ENCODE results near the gene SPNS2.

Gene SPNS2

DNA sequence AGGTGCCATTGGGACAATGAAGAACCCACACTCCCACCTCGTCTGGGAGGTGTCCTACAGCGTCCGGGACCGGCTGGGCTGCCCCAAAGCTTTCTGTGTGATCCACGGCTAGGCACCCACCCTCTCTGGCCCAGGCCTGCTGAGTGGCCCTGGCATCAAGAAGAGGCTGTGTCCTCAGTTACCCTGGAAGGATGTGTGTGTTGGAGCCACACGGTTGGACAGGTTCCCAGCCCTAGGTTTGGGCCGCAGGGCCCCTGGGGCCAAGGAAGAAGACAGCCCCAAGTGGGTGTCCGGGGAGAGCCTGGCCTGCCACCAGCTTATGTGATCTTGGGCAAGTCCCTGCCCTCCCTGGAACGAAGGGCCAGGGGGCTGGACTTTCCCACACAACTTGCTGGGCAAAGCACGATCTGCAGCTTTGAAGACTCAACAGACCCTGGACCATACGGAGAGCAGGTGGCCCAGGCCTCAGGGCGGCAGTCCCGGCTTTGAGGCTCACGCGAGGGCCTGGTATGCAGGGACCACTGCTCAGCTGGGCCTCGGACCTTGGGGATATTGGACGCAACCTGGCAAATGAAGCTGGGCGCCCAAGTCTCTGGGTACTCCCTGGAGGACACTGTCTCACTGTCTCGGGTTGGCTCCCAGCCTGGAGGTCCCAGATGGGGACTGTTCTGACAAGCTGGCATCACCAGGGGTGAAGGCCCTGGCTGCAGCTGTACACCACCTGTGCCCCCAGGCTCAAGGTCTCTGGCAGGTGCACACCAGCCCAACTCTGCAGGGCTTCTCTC lies 39.0 kb downstream of the SPNS2 start:
- DNase-seq (ENCODE audit: low spot score): no peak

DNA sequence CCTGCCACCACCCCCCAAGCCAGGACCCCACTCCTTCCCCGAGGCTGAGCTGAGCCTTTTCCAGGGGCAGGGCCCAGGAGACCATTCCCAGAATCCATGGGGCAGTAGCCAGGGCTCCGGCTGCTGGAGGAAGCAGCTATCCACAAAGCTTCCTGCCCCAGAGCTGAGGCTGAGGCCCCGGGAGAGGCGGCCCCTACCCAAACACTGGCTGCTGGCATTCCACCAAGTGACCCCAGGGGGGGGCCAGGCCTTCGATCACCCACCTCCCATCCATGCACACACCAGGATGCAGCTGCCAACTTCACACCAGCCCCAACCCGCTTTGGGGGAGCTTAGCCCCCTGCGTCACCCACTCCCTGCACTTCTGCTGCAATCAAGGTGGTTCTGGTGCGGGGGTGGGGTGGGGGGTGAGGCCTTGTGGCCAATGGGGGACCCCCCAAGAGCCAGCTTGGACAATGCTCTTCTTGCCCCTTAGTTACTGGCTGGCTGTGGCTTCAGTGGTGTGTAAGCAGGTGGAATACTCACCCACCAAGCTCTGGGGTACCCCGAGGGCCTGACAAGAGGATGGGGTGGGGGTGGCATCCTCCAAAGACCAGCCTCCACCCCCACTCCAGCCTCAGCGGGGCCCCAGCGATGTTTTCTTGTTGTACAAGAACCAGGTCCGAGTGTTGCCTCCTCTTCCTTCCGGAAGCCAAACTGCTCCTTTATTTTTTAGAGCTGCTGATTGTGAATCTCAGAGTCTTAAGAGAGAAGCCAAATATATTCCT lies 39.7 kb downstream of the SPNS2 start:
- DNase-seq (ENCODE audit: low spot score): no peak

DNA sequence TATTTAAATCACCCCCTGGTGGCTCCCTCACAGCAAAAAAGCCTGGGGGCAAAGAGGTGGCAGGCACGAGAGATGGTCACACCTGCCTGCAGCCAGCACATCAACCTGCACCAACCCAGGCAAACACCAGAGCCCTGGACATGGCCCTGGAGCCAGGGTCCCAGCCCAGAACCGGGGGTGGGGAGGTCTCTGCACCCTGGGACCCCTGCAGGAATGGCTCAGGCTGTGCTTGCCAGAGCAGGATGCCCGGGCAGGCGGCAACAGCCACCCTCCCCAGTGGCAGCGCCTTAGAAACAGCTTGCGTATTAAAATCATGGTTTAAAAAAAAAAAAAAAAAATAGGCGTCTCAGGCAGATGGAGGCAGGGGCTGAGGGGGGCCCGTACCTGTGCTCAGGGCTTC lies 40.3 kb downstream of the SPNS2 start:
- no peak for DNase-seq (ENCODE audit: low spot score)

DNA sequence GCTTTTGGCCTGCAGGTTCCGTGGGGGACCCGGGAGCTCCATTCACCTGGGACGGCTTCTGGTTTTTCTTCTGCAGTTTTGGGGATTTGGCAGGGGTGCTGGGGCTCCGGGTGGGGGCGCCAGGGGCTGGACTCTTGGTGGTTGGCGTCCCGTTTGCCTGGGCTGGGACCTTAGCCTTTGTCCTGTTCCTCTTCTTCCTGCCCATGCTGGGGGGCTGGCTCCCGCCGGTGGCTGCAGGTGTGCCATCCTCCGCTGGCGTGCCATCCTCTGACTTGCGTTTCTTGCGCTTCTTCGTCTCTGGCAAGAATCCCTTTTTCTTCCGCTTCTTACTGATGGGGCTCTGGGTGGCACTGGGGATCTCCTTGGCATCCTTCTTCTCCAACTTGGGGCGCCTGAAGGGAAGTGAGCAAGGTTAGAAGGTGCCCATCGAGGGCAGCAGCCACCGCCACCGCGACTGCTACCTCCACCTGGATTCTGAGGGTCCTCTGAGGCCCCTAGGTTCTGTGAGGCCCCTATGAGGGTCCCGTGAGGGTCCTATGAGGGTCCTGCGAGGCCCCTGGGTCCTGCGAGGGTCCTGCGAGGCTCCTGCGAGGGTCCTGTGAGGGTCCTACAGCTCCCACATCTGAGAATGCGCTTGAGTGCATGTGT lies 41.0 kb downstream of the SPNS2 start:
- no peak for DNase-seq (ENCODE audit: low spot score)

DNA sequence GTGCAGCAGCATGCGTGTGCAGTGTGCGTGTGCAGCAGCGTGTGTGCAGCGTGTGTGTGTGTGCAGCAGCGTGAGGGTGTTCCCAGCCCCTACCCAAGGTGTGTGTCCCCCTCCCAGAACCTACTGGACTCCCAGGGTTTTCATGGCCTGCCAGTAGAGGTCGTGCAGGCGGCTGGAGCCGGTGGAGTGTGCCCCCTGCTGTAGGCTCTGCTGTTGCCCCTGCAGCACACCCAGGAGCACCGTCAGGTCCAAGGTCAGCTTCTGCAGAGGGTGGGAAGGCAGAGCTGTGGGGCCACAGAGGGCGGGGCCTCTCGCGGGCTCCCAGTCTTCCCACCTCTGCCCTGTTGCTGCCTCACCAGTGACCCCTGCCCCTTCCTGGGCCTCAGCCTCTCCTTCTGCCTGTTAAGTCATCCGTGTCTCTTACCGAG lies 41.6 kb downstream of the SPNS2 start:
- DNase-seq (ENCODE audit: low spot score): no peak

DNA sequence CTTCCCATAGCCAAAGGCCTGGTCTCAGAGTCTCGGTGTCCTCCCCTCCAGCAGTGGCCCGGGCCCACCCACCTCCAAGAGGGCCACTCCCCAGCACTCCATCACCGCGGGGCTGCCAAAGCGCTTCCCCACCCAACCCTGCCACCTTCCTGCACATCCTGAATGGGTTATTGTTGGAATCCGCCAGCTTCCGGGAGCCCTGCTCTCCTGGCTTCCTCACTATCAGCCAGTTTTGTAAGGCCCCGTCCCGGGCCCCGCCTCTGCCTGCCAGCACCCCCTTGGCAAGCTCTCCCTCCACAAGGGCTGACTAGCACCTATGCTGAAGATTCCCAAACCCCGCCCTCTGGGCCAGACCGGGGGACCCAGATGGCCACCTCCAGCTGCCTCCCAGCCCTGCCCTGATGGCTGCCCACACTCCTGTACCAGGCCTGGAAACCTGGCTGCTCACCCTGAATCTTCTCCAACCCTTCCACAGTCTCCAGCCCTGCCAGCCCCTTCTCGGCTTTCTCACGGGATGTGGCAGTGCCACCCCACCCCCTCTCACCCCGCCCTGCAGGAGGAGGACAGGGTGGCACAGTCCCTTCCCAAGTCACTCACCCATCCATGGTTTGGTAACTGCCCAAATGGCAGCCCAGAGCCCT lies 42.1 kb downstream of the SPNS2 start:
- no peak for DNase-seq (ENCODE audit: low spot score)

DNA sequence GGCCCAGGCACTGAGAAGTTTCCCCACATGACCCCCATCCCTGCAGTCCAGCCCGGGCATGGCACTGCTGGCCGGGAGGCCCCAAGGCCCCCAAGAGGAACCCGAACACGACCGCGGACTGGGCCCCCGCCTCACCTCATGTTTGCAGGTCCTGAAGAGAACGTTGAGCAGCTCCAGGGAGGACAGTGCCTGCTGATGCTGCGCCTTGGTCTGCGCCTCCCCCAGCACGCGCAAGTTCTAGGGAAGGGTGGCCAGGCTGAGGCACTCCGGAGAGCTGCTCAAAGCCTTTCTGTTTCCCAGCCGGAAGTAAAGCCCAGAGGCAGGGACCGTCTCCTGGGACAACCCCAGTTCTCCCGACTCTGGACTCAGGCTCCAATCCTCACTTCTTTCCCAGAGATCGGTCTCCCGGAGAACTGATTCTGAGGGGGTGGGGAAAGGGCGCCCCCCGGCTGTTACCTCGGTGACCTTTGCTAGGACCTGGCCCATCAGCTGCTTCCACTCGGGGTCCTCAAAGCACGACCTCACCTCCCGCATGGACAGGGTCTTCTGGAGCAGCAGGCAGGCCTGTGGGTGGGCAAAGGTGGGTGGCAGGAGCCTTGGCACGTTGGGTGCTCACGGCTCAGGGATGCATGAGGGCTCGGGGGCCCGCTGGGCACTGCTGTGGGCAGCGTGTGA lies 42.8 kb downstream of the SPNS2 start:
- DNase-seq (ENCODE audit: low spot score): no peak

DNA sequence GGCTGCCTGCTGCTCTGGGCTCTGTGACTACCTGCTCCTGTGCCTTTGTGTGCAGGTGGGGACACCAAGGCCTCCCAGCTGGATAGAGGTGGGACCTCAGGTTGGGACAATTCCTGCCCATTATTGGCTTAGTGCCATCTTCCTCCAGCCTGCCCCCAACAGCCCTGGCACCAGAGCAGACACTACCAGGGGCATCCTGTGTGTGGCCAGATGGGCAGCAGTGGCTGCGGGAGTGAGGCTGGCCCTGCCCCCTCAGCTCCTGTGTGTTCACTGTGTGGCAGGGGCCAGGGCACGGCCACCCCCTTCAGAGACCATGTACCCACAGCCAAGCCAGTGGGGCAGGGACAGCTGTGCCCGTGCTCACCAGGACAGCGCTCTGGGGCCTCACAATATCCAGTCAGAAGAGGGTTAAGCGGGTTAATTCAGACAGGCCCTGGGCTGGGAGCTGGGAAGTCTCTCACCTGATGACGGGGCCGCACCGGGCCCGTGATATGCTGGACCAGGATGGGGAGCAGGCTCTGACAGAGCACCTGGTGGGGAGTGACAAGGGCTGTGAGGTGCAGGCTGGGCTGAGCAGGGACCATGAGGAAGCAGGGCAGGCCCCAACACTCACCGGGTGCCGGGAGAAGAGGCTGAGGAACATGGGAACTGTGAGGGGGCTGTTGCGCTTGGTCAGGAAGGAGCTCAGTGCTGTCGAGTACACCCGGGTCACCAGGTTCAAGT lies 43.5 kb downstream of the SPNS2 start:
- DNase-seq (ENCODE audit: low spot score): no peak

DNA sequence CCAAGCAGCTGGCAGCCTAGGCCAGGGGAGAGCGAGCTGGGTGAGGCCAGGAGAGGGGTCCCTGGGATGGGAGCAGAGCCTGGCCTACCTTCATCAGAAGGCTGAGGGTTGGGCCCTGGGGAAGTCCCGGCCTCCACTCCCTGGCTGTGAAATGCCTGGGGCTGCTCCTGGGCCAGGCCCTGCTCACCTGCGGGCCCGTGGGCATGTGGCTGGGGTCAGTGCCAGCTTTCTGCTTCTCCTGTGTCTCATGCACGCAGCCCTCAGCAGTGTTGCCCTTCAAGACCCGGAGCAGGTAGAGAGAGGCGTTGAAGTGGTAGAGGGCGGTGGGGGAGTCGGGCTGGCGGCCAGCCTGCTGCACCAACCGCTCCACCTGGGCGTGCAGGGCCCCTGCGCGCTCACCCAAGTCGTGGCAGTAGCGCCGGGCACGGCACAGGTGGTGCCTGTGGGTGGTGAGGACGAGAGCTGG lies 44.1 kb downstream of the SPNS2 start:
- no peak for DNase-seq (ENCODE audit: low spot score)

DNA sequence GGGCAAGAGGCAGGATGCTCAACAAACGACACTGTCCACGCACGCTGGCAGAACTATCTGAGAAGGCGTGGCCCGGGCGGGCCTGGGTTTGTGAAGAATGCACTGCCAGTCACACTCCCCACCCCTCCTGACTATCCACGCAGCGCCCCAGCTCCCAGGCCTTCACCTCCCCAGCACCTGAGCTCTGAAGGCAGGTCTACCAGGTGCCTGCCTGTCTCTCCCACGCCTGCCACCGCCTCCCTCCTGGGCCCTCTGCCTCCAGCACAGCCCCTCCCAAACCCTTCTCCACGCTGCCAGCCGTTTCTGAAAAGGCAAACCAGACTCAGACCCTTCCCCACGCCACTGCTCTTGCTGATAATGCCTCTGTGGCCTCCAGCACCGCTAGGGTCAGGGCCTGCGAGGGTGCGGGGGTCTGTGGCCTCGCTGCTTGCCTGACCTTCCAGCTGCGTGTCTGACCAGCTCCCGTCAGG lies 44.9 kb downstream of the SPNS2 start:
- no peak for DNase-seq (ENCODE audit: low spot score)

DNA sequence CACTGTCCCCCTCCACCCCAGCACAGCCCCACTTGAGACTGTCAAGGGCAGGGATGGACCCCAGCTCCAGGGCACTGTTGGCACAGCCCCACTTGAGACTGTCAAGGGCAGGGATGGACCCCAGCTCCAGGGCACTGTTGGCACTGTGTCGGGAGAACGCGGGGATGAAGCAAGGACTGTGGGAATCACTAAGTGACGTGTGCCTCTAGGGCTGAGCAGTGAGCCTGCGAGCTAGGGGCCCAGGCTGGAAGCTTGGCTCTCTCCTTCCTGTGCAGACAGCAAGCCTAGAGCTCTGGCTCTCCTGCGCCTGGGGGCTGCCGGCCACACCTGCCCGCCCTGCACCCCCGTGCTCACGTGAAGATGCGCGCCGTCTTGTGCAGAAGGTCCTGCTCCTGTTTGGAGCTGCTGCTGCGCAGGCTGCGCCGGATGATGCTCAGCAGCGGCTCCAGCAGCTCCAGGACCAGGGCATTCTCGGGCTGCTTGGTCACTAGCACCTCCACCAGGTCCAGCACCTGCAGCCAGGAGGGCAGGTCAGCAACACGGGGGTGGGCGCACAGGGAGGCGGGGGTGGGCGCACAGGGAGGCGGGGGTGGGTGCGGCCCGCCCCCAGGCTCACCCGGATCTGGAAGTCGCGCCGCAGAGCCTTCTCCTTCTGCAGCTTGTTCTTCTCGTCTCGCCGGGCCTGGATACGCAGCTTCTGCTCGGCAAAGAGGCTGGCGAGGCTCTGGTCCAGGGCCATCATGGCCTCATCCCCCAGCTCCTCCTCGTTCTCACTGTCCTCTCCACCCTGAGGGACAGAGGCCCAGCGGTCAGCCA lies 45.7 kb downstream of the SPNS2 start:
- no peak for DNase-seq (ENCODE audit: low spot score)

DNA sequence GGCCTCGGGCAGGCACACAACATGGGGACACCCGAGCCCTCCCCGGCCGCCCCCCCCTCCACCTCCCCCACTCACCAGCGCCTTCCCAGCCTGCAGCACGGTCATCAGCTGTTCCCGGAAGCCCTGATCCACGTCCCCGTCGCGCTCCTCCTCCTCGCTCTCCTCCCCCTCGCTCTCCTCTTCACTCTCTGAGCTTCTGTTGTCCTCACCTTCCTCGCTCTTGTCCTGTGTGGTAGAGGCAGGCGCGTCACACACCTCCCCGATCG lies 46.2 kb downstream of the SPNS2 start:
- DNase-seq (ENCODE audit: low spot score): no peak

DNA sequence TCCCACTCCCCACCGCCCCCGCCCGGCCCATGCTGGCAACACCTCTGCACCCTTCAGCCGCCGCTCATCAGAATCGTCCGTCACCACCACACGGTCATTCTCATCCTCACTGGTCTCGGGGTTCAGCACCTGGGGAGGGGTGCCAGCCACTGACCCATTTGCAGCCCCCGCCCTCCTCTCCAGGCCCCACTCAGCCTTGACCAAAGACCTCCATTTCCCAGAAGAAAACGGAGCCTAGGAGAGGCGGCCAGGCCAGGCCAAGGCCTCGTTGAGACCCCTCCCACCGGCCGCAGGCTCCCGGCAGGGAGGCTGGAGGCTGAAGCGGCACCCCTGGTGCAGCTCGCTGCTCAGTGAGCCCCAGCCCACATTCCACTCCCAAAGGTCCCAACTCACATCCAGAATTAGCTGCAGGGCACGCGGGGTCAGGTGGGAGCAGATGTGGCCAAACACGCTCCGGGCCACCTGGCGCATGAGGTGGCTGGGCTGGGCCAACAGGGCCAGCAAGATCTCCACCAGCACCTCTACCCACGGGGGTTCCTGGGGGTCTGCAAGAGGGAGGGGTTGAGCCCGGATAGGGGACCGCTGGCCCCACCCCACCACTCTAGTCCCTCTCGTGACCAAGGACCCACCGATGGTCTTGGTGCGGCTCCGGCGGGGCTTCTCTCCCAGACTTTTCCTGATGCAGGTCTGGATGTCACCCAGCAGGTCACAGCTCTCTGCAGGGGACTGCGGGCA lies 46.7 kb downstream of the SPNS2 start:
- DNase-seq (ENCODE audit: low spot score): no peak

DNA sequence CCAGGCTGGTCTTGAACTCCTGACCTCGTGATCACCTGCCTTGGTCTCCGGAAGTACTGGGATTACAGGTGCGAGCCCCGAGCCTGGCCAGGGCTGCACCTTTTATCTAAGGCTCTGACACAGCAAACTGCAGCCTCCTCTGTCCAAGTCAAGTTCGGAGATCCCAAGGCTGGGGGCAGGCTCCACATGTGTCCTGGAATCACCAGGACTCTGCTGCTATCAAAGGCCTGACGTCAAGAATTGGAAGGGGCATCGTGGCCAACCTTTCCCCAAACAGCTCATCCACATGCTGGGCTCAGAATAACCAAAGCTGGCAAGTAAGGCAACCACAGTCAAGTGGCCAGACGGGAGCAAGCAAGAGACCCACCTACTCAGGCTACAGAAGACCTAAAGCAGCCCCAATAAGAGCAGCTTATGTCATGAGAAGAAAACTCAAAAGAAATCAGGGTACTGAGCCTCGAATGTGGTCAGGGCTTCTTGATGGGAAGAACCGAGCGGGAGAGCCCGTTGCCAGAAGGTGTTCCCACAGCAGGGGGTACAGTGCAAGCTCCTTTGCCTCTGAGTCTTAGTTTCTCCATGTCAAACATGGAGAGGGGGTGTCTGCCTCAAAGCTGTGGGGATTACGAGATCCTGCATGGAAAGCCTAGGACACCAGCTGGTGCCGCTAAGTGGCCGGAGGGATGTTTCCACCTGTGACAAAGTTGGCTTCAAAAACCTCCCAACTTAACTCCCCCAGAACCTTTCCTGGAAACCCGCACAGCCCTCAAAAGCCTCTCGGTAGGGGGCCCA lies 48.6 kb downstream of the SPNS2 start:
- DNase-seq (ENCODE audit: low spot score): no peak

DNA sequence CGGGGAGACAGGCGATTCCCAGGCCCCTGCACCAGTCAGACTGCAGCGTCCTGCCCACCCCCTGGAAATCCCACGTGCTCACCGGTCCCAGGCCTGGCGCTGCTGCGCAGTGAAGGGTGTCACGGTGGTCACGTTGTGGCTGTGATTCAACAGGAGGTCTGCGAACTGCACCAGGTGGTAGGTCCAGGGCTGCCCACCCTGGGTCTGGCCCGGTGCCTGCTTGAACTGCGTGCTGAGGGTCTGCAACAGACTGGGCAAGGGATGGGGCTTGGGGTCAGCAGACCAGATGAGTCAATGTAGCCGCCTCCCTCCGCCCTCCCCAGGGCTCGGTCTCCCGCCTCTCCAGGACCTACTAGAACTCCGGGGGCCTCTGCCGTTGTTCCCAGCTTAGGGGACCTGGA lies 49.4 kb downstream of the SPNS2 start:
- no peak for DNase-seq (ENCODE audit: low spot score)

DNA sequence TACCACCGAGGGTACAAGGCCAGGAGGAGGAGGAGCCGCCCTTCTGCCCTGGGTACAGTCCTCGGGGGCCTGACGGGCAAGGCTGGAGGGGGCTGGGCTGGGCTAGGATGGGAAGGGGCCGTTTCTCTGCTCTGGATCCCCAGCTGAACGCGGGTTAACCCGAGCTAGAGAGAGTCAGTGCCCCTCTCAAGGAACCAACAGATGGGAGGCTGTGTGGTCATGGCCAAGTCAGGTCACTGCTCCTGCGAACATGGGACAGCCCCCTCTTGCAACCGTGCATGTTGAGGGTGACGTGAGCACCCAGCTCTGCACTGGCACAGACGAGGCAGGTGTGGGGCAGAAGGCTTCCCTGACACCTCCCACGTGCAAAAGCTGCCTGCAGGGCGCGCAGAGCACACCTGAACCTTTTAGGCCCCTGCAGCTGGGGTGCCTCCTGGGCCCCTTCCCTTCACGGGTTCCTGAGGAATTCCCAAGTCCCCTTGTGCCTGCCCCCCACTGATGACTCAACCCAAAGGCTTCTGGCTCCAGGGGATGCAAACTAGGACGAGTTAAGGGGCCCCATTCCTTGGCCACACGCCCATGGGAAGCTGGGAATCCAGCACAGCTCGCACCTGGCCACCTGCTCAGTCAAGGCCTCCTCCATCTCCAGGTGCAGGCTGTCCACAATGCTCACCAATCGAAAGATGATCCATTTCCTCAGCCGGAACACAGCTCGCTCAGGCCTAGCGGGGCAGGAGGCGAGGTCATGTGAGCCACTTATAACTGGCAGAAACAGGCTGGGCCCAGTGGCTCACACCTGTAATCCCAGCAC lies 50.2 kb downstream of the SPNS2 start:
- DNase-seq (ENCODE audit: low spot score): no peak

DNA sequence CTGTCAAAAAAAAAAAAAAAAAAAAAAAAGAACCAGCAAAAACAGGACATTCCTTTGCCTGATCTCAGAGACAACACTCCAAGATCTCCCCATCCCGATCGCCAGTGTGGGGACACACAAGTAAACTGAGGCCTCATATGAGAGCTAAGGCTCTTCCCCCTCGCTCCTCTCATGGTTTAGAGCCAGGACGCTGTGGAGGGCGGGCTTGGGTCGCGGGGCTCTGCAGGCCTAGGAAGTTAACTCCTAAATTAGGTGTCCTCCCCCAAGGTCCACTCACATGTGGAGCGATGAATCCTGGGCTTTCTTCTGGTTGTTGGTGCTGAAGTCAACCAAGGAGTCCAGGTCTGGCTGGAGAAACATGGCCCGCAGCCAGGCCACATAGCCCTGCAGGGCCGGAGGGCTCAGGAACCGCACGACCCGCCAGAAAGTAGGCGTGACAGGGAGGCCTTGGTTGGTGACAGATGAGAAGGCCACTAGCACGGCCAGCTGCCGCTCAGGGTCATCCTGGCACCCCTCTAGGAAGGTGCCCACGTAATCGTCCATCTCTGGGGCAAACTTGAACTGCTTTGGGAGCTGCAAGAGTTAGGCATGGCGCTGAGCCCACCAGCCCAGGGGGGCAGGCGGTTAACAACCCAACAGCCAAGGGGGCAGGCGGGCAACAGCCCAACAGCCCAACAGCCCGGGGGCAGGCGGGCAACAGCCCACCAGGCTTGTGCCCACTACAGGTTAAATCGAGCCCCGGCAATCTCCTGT lies 51.3 kb downstream of the SPNS2 start:
- DNase-seq (ENCODE audit: low spot score): no peak
